NCI-H1417 treated with DMSO at 0.1 percent for 48 hours (cell line): Measurements from ENCODE around the gene BBX.

ENCODE experiments used
- DNase-seq: peaks from one replicate; lab custom pipeline; 2025; lab: John Stamatoyannopoulos, UW

BBX gene

DNA sequence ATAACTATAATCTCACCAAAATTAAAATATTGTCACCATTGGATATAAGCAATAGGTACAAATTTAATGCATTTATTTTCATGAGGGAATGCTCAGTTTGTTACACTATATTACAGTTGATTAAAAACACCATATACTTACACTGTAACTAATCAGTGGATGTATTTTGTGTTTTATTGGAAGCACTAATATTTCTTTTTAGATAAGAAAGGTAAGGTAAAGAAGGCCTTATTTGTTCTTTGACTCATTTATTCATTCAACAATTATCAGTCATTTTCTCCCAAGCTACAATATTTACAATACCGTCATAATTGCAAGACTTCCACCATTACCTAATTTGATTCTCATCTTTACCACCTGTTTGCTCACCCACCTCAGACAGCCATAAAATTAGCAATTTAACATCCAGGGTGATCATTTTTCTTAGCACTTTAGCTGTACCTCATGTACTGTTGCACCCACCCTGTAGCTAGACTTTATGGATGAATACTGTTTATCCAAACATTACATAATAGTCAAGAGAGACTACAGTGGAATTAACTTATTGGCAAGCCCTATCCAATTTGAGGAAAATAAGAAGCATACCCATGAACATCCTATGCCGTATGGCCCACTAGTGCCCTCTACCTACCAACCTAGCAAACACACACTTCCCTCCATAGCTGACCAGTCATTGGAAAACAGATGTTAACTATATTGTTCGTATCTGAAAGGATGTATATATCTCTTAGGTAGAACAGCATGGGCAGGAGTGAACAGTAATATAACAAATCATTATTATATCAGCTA lies 229.6 kb downstream of the BBX start:
- peak; percentile 92 for DNase-seq

DNA sequence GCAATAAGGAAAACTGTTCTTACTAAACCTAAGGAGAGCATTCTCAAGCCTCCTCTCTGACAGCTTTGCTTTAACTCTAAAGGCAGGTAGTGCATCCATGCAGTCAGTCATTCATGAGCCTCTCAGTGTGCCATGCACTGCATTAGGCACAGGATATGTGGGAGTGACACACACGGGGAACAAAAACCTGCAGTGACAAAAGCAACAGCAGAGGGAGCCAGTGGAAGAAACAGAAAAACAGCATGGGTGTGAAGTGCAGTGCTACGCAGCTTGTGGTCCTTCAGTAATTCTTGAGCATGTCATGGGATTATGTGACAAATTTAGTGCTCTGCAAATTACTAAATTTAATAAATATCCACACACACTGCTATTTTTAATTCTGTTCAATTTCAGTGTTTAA lies 230.7 kb downstream of the BBX start:
- DNase-seq = no peak

DNA sequence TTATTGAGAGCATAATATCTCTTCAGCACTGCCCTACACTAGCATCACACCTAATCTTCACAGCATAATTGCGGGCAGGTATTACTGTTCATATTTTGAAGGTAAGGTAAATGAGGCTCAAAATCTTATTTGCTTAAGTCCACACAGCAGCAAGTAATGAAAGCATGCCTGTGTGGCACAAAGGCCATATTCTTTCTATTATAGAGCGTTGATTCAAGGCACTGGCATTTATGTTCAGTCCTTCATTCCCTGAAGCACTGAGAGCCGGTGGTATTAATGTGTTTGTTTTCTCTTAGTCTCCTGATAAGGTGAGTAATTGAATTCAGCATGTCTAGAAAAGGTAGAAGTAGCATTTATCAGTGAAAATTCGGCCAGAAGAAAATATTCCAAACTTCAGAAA lies 231.2 kb downstream of the BBX start:
- no peak for DNase-seq

DNA sequence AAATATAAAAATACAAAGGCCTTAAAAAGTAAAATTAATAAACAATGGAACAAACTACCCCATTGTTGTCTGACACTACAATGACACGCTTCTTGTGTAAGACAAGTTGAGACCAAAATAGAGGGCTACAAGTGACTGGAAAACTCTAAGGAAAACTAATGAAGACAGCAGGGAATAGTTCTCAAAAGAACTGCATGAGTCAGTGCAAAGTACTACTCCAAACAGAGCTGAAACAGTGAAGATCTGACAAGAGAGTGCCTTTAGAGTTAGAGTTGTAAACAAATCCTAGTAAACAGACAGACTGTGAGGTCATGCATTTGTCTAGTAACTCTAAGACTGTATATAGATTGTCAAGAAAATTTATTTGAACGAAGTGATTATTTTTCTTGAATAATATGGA lies 233.9 kb downstream of the BBX start:
- no peak for DNase-seq

DNA sequence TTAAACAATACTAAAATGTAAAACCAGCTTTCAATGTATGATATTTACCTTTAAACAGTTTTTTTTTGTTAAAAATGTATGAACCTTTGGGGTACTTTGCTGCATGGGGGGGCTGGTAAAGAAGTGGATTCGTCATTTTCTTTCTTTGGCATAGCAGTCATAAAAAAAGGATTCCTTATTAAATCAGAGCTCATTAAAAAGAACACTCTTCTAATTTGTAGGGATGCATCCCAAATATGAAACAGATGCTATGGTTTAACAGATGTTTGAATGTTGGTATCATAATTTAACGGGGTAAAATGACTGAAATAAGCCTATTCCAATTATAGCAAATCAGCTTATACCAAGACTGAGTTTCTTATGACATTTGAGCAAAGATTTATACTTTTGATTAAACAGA lies 234.4 kb downstream of the BBX start:
- no peak for DNase-seq

DNA sequence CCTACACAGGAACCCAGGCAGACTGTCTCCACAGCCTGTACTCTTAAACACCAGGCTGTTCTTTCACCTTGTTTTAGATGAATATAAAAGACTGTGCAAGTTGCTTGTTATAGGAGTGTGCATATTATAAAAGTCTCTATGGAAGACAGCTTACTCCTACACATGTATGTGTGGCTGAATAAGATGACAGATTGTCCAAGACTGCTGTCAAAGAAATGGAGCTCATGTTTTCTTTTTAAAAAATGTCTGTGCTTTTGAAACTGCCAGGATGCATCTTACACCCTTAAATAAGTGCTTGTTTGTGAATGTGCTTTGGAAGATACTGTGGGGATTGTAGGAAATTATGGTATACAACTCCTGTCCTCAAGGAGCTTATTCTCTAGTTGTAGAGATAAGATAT lies 237.4 kb downstream of the BBX start:
- DNase-seq = no peak

DNA sequence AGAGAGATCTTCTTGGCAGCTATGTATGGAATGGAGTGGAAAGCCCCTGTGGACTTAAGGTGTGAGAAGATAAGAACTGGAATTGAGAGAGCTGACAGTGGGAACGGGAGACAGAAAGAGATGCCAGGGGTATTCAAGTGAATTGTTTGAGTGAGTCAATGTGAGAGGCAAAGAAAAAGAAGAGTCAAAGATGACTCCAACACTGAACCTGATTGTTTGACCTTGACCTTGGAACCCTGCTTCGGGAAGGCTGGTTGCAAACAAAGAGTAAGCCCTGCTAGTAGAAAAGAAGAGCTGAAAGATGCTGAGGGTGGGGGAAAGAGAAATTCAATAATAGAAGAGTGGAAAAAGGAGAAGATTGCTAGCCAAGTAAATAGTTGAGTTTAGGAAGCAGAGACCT lies 238.6 kb downstream of the BBX start:
- DNase-seq = no peak

DNA sequence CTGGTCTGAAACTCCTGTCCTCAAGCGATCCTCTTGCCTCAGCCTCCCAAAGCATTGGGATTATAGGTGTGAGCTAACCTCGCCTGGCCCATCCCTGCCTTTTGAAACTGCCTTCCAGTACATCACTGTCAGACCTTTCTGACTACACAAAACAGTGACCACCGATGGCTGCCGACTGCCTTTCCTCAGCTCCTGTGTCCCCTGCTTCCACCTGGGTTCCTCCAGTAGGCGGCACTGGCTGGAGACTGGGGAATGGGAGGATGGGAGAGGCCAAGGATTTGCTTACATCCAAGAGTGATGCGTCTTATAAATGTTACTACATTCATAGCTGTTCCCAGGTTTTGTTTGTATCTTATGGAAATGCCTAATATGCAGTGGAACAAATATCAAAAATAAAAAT lies 242.8 kb downstream of the BBX start:
- DNase-seq = no peak

DNA sequence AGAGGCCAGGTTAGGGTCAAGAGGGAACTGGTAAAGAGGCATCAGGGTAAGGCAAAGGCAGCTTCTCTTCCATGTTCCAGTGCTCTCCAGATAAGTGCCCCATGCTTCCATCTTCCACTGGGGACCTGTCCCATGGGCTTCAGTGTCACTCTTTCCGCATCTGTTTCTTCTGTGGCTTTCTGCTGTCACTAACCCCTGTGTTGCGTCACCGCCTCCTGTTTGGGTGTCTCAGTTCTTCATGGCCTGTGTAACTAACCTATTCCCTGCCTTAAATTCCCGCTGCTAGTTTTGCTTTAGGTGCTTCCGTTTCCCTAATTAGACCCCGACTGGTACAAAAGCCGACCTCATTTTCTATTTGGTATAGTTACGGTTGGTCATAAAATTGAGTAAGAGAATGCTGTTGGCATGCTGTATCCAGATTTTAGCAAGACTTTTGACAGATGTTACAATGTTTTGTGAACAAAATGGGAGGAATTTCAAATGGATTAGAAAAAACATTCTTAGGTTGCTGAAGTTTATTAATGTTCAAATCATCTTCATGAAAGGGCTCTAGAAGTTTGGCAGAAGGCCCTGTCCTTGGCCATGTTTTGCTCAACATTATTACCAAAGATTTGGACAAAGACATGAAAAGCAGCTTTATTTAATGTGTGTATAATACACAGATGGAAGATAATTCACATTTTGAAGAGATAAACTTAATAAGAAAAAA lies 245.3 kb downstream of the BBX start:
- no peak for DNase-seq

DNA sequence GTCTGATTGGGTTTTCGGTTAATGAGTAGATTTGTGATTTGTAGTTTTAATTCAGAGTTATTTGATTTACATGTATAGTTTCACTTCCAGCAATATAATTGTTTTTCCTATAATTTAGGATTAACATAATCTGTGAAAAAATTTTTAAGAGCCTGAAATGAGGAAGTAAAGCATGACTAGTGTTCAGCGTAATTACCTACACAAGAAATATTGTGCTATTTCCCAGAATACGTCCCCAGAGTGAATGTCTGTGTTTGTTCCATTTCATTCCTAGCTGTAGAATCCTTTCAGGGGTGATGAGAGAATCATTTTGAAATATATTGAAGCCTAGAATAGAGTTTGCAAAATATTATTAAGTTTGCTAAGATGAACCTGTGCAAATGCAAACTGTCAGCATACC lies 247.1 kb downstream of the BBX start:
- no peak for DNase-seq

DNA sequence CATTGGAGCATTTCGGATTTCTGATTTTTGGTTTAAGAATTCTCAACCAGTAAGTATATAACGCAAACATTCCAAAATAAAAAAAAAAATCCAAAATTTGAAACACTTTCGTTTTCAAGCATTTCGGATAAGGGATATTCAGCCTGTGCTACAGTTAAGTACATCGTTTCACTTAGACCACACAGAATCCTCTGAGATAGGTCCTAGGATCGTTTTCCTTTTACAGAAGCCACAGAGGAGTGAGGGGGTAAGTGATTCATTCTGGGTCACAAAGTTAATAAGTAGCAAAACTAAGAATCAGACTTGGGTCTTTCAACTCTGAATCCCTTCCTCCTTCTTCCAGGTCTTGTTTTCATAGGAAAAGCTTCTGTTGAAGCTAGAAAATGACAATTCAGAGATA lies 249.3 kb downstream of the BBX start:
- DNase-seq = no peak

DNA sequence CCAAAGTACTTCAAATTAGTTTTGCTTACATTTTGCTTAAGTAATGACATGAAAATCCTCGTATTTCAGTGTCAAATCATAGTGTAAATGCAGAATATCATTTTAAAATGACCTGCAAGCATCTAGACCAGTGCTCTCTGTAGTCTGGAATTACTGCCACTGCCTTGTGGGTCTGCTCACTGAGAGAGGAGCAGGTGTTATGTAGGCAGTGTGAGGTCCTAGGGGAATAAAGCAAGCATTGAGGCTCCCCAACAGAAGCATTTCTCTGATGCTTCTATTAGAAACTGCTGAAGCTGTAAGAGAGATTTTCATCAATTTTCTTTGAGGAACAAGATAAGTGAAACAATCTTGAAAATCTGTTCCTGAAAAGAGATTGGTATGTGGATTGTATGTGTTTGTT lies 253.2 kb downstream of the BBX start:
- DNase-seq = no peak

DNA sequence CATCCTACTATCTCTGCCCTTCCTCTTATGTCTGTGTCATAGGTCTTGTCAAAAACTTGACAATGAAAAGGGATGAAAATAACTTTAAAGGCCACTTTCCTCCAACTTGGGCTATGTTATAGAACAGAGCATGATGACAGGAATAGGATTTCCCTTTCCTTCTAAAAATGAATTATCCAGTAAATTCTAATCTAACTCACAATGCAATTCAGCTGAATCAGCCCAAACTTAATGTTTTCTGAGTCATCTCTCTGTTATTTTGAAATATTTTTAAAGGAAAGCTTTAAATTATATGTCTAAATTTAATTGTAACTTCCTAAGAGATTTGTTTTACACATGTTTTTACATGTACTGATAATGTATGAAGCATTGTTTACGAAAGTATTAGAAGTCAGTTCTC lies 258.5 kb downstream of the BBX start:
- DNase-seq = no peak

DNA sequence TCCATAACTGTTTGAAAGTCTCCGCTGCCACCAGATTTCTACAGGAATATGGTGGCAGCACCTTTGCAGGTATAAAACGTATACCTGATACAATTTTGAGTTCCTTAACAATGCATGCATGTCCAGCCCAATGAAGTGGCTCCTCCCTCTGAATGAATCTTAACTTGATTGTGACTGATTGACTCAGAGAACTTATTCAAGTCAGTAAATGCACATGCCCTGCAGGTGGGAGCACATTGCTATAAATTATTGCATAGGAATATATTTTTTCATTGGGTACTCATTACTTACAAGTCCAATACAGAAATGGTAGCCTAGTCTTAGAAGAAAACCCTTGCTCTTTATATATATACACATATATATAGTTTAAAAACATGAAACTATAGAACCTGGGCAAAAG lies 259.3 kb downstream of the BBX start:
- no peak for DNase-seq

DNA sequence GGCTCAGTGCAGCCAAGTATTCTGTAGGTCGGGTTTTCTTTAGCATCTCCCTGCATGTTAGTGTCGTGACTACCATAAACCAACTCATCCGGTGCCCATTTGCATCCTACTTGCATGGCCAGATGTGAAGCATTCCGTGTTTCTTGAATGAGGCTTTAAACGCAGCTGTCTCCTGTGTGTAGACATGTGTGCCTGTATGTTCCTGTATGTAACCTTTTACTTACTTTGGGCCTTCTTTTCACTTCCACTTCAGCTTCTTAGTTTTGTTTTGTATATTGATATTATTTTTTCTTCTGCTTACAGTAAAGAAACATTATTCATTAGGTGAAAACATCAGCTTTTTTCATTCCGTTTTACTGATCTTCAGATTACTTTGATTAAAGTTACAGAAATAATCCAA lies 267.9 kb downstream of the BBX start:
- no peak for DNase-seq

DNA sequence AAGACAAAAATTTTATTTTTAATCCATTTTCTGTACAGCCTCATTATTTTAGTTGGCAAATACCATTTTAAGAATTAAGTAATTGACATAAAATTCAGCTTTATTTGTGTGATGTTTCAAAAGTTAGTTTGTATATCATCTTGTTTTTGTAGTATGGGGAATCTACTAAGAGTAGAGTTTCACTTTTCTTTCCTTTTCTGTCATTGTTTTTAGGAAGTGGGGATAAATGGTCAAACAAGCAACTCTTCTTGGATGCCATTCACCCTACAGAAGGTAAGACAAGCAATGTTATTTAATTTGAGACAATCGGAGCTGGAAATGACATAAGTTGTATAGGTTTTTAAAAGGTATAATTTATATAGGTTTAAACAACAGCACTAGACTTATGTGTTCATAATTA lies 268.3 kb downstream of the BBX start:
- no peak for DNase-seq

DNA sequence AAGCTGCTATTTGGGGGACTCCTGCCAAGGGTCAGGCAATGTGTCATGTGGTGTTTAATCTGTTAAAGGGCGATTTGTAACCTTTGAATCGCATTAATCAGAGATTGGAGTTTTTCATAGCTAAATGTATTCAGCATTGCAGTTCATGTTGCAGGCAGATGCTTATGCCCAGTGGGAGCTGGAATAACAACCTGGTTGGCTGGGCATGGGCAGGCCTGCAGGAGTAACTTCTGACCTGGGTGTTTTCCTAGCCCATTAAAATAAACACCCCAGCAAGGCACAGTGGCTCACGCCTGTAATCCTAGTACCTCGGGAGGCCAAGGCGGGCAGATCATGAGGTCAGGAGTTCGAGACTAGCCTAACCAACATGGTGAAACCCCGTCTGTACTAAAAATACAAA lies 268.7 kb downstream of the BBX start:
- no peak for DNase-seq

DNA sequence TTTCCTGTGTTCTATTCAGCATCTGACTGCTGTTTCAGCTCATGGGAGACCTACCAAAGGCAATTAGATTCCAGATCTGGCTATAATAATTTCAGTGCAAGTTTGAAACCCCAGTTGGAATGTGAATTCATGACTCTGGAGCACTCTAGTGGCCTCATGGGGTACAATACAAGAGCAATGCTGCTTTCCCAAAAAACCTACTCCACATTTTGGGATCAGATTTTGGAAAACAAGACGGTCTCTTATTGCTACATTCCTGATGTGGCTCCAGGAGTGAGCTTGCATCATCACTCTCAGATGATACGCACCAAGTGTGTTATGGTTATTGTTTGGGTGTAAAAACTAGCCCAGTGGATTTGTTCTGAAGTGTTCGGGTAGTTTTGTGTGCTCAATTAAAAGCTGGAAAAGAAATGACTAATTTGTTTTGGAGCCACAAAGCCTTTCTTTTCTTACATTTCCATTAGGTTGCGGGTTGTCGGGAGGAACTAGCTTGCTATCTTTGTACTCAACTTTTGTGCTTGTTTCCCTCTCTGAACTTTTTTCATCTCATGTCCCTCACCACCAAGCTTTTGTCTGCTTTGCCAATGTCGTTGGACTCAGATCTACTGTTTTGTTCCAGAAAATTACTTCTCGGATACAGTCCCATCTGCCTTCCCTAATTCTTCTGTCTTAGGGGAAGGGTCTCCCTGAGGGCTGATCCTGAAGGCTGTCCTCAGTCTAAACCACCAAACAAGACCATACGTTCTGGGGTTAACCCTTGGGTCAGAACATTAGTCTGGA lies 272.1 kb downstream of the BBX start:
- no peak for DNase-seq

DNA sequence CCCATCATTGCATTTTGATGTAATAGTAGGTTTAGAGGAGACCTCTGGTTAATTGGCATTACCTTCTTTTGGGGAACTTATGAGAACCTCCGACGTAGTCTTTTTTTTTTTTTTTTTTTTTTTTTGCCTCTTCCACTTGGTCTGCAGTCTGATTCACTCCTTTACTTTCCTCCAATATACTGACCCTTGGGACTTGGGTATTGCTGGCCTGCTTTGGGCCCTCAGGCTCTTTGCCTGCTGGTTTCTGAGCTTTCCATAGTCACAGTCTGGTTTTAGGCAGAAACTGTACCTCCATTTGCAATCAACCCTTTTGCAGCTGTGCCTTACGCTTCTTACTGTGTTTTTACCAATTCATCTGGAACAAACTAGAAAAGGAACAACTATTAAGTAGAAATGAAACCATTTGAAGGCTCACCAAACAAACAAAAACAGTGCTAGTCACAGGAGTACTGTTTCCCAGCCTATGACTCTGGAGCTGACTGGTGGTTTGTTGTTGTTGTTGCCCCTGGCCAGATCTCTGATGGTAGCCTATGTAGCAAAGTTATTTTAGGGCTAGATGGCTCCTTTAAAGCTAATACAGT lies 272.8 kb downstream of the BBX start:
- no peak for DNase-seq

DNA sequence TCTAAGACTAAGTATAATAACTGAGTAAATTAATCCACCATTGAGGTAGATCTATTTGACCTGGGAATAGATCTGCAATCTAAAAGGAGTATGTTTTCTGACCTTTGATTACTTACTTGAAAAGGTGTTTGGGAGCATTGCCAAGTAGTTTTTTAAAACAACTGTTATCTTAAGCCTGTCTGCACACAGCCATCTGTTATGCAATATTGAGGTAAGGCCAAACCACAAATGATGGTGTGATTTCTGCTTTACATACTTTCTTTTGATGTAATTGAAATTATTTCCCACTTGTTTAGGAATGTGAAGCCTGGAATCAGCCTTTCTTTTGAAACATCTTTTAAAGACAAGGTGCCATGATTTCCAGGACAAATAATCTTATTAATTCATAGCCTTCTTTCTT lies 274.0 kb downstream of the BBX start:
- no peak for DNase-seq

DNA sequence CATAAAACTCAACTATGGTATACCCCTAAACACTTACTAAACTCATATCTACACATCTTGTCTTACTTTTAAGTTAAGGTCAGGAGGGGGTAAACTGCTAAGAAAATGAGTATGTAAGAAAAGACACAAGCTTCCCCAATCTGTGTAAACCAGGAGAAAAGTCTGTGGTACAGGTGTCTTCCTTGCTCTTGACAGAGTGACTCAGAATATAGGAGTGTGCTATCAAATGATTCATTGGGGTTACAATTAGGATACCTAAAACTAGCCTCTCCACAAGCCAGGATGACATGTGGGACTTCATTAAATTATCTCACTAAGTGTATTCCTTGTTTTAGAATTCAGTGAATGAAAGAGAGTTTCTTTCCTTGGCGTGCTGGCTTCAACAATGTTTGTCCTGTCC lies 274.8 kb downstream of the BBX start:
- DNase-seq = no peak

DNA sequence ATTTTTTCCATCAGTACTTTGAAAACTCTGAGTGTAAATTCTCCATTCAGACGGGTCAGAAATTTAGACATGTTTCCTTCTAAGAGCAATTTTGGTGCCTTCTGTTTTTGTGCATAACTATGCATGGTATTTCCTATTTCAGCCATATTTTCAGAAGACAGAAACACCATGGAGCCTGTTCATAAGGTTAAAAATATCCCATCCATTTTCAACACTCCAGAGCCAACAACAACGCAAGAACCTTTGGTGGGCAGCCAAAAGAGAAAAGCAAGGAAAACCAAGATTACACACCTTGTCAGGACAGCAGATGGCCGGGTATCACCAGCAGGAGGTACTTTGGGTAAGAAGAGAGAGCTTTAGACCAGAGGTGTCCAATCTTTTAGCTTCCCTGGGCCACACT lies 275.6 kb downstream of the BBX start:
- DNase-seq = no peak

DNA sequence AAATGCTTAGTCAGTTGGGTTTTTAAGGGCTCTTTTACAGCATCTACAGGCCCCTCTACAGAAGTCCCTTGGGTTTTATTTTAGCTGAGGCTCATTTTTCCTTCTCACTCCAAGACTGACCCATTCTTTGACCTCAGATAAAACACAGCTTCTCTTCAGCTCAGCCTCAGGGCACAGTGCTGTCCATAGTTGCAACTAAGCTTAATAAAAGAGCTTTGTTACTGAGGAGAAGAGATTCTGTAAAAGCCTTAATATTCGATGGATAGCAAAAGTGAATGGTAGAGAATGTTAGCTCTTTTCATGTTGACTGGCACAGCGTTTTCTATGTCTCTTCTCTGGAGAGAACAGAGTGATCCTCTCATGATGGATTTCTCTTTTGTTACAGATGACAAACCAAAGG lies 277.9 kb downstream of the BBX start:
- no peak for DNase-seq
